ENCODE measurements around the gene TCOF1.
A peak's percentile ranks its signal among the peaks of the same experiment; 100 is the strongest.

TCOF1 gene

DNA sequence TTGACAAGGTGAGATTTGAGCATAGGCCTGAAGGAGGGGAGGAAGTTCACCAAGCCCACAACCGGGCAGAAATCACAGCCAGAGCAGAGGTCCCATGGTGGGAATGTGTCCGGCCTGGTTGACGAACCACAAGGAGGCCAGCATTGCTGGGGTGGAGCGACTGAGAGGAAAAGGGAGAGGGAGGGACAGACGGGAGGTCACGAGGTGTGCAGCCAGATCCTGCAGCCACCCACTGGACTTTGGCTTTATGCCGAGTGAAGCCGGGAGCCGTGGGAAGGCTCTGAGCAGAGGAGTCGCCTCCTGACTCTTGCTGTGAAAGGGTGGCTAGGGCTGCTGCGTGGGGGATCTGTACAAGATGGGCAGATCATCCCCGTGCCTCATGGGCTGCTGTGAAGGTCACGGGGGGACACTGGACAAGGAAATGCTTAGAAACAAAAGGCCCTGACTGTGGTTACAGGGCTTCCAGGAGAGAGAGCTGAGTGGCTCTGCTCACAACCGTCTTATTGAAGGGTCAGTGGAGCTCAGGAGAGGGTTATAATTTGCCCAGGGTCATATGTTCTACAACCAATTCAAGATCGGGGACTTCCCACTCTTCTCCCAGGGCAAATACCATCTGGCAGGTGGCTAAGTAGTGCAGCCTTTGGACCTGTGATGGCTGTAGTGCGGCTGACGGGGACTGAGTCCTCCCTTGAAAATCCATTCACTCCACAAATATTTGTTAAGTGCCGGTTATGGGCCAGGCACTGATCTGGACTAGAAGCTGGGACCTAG is 70.8 kb downstream of the TCOF1 start:
- DNase-seq (ENCODE audit: low spot score): no peak

DNA sequence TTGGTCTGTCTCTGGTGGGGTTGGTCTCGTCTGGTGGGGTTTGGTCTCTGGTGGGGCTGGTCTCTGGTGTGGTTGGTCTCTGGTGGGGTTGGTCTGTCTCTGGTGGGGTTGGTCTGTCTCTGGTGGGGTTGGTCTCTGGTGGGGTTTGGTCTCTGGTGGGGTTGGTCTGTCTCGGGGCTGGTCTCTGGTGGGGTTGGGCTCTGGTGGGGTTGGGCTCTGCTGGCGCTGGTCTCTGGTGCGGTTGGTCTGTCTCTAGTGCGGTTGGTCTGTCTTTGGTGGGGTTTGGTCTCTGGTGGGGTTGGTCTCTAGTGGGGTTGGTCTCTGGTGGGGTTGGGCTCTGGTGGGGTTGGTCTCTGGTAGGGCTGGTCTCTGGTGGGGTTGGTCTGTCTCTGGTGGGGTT is 71.5 kb downstream of the TCOF1 start:
- no peak for DNase-seq (ENCODE audit: low spot score)

DNA sequence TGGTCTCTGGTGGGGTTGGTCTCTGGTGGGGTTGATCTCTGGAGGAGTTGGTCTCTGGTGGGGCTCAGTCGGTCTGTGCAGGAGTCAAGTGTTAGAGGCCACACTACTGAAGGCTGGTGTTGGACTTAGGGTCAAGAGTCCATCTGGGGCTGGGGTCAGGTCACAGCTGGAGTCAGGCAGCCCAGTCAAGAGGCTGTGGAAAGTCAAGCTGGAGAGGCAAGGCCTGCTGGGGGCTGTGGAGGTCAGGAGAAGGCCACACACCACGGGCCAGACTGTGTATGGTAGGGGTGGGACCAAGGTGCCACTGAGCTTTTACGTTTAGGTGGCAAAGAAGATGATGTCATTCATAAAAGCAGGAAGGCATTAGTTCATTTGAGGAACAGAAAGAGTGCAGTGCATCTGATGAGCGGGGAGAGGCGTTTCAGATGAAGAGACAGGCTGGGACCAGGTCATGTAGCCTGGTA is 71.9 kb downstream of the TCOF1 start:
- no peak for DNase-seq (ENCODE audit: low spot score)

DNA sequence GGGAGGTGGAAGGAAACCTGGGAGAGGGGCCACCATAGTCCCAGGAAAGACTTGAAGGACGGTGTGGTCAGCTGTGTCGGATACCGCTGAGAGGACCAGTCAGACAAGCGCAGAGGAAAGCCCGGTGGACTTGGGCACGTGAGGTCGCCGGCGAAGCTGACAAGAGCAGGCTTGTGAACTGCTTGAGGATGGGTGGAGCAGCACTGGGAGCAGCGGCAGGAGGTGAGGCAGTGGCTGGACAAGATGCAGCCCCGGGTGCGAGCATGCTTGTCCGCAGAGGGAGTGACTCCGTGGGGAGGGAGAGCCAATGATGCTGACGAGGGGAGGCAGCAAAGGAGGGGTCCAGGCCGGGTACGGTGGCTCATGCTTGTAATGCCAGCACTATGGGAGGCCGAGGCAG is 73.6 kb downstream of the TCOF1 start:
- no peak for DNase-seq (ENCODE audit: low spot score)

DNA sequence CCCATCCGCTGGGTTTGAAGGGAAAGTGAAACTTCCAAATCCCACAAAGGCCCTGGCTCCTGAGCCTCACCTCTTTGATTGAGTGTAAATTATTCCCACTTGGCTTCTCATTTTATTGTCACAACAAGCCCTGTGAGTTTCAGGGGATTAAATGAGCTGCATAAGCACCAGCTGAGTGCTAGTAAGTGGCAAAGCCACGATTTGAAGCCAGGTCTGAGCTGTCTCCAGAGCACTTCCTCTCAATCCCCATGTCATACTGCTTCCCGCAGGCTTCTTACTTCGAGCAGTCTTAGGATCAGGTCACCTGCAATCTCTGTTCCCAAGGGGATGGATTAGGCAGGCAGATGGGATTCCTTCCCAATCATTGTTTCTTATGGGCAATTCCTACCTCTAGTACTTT is 74.1 kb downstream of the TCOF1 start:
- DNase-seq (ENCODE audit: low spot score): no peak

DNA sequence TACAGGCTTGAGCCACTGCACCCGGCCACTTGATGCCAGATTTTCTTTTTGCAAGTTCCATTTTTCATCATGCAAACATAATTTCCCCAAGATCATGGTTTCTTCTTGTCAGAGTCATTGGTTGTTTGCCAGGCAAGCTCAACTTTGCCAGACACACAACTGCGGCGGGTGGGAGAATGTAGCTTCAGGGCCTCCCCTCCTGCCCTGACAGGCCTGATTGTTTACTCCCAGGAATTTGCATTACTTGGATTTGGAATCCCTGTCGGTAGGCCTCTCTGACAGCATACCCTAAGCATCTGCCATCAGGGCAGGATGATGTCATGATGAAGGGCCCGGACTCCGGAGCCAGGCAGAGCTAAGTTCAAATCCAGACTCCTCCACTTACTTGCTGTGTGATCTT is 77.0 kb downstream of the TCOF1 start:
- DNase-seq (ENCODE audit: low spot score): peak; percentile 76

DNA sequence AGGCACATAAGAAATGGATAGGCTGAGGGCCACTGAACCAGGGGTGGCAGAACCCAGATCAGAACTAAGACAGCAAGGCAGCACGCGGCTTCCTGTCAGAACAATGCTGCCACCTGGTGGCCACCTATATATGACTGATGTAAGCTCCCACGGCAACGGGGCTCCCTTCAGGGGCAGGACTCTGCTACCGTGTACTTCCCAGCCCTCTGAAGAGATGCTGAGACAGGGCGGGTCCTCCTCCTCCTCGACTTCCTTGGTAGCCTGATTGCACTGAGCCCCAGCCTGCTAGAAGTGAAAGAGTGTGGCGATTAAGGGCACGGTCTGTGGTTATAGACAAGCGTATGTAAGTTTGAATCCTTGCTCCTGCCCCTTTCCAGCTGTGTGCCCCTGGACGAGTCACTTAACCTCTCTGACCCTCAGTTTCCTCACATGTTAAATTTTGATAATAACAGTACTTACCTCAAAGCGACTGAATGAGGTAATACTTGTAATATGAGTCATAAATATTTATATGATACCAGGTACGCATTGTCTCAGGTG is 78.7 kb downstream of the TCOF1 start:
- DNase-seq (ENCODE audit: low spot score): peak; percentile 92

DNA sequence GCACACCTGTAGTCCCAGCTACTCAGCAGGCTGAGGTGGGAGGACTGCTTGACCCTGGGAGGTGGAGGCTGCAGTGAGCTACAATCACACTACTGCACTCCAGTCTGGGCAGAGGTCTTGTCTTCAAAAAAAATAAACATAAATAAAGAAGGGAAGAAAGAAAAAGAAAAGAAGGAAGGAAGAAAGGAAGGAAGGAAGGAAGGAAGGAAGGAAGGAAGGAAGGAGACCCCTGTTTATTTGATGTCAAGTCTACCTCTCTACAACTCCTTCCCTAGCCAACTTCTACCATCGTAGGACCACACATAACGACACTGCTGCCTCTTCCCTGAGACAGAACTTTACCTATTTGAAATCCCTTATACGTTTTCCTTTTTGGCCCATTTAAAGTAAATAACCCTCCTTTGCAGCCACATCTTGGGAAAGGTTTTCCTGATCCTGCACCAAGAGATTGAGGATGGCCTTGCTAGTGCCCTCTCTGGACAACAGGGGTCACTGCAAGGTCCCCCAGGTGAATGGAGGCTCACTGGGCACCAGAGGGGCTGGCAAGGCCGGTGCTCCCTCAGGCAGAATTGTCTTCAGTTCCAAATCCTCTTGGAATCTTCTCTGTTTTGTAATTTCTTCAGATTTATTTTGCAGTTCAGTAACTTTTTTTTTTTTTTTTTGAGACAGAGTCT is 81.5 kb downstream of the TCOF1 start:
- peak; percentile 66 for DNase-seq (ENCODE audit: low spot score)

DNA sequence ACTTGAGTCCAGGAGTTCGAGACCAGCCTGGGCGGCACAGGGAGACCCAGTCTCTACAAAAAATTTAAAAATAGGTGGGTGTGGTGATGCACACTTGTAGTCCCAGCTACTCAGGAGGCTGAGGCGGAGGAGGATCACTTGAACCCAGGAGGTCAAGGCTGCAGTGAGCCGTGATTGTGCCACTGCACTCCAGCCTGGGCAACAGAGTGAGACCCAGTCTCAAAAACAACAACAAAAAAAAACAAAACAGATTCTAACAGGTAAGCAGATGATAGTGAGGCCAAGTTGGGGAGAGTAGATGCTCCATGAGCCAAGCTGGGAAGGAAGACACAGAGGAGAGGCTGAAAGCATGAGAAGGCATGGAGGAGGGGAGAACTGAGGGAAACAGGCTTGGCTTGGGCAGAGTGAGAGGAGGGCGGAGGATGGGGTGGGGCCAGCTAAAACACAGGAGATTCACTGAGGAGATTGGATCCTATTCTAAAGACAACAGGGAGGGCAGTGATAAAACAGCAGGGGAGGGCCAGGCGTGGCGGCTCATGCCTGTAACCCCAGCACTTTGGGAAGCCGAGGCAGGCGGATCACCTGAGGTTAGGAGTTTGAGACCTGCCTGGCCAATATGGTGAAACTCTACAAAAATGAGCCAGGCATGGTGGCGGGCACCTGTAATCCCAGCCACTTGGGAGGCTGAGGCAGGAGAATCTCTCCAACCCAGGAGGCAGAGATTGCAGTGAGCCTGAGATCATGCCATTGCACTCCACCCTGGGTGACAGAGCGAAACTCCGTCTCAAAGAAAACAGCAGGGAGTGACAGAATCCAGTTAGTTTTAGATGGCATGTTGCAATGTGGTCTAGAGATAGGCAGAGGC is 83.7 kb downstream of the TCOF1 start:
- no peak for DNase-seq (ENCODE audit: low spot score)

DNA sequence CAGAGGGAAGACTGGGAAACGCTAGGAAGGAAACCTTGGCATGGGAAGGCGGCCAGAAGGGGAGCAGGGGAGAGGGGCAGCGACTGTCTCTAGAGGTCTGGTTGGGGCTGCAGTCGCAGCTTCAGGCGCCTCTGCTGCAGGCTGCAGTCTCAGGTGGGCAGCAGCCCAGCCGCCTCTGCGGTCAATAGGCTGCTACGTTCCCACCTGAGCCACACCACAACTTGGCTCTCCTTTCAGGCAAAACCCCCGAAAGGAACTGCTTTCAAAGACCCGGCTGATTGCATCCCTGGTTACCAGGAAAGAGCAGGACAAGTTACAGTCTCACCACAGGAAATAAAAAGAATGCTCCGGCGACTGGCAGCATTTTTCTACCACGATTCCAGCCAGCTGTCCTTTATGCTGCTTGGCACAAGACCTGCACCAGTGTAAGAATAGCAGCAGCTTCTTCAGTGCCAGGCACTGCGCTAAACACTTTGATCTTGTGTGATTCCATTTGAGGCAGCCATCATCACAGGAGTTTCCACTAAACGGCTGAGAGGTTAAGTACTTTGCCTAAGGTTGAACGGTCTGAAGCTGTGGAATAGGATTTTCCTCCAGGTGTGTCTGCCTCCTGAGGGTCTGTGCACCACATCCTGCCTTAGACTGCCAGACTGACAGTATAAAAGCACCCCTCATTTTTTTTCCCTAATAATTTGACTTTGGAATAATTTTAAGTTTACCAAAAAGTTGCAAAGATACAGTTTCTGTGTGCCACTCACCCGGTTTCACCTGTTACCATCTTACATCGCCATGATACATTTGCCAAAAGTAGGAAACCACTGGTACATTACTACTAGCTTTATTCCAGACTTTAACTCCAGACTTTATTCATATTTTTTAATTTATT is 84.6 kb downstream of the TCOF1 start:
- DNase-seq (ENCODE audit: low spot score): no peak

DNA sequence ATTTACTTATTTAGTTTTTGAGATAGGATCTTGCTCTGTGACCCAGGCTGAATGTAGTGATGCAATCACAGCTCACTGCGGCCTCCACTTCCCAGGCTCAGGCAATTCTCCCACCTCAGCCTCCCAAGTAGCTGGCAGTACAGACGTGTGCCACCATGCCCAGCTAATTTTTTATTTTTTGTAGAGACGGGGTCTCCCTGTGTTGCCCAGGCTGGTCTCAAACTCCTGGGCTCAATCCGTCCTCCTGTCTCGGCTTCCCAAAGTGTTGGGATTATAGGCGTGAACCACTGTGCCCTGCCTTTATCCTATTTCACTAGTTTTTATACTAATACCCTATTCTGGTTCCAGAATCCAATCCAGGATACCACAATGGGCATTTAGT is 85.2 kb downstream of the TCOF1 start:
- DNase-seq (ENCODE audit: low spot score): no peak

DNA sequence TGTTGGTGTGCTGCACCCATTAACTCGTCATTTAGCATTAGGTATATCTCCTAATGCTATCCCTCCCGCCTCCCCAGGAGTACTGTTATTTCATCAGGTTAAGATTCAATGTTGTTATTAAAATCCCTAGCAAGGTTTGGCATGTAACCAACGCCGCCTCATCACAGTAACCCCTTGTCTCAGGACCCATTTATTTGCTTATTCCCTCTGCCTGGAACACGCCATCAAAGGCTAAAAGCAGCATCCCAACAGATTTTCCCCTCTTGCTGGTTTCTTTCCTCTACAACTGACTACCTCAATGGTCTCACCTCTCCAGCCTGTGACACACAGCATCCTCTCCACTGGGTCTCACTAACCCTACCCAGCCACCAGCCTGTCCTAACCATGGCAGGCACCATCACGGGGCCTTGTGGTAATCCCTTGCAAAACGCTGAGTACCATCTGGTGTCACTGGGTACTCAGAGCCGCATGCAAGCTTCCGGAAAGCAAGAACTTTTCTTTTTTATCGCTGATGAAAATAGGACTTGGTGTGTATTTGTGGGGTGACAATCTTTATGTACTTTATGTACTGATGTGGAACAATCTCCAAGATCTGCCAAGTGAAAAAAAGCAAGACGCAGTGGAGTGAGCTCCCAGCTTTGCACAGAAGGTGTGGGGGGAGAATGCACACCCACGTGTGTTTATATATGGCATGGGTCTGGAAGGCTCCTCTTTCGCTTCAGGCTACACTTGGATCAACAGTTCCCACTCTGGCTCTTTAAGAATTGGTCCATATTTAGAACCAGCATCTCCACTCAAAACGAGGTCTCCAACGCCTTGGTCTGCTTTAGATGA is 86.0 kb downstream of the TCOF1 start:
- no peak for DNase-seq (ENCODE audit: low spot score)

DNA sequence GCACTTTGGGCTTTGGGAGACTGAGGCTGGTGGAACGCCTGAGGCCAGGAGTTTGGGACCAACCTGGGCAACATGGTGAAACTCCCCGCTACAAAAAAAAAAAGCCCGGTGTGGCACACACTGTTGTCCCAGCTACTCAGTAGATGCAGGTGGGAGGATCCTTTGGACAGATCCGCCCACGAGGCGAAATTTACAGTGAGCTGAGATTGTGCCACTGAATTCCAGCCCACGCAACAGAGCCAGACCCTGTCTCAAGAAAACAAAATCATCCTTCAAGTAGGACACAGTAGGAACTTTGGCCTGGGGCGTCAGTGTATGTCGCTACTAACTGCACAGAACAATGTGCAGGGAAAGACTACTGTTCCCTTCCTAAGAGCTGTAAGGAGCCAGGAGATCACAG is 87.3 kb downstream of the TCOF1 start:
- DNase-seq (ENCODE audit: low spot score): no peak

DNA sequence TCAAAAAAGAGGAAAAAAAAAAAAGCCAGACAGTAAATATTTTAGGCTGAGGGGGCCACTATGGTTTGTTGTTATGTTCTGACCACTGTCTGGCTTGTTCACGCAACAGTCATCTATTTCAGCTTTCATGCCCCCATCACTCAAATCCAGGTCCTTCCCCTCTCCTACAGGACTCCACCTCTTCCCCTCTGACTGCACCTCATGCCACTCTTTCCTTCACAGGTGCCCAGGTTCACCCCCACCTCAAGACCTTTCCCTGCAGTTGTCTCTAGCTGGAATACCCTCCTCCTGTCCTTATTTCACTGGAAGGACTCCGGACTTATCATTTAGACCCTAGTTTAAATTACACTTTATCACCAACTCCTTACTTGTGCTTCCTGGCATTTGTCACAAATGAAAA is 88.6 kb downstream of the TCOF1 start:
- no peak for DNase-seq (ENCODE audit: low spot score)

DNA sequence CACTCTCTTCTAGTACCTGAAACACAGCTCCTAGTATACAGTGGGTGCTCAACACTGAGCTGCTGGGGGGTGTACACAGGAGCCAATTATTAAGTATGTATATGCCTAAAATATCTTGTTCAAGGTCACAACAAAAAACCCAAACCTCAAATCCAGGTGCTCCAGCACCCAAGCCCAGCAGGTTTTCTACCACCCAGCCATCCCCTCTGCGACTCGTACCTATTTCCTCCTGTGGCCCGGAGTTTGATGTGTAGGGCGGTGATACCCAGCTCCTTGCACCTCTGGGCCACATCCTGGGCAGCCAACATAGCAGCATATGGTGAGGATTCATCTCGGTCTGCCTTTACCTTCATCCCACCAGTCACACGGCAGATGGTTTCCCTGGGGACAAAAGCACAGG is 89.1 kb downstream of the TCOF1 start:
- DNase-seq (ENCODE audit: low spot score): no peak

DNA sequence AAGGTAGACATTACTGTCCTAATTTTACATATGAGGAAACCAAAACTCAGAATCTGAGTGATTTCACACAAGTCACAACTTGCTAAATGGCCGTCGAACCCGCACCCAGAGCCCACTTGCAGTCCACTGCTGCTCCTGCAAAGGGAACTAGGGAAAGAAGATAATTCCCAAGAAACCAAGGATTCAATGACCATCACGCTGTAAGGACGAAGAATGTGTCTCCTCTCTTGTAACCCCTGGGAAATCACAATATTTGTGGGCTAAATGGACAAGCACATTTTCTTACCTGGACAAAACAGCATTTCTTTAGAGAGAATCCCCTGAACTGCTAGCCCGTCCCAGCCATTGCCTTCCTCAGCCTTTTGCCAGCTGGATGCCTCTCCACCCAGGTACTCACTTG is 89.7 kb downstream of the TCOF1 start:
- no peak for DNase-seq (ENCODE audit: low spot score)

DNA sequence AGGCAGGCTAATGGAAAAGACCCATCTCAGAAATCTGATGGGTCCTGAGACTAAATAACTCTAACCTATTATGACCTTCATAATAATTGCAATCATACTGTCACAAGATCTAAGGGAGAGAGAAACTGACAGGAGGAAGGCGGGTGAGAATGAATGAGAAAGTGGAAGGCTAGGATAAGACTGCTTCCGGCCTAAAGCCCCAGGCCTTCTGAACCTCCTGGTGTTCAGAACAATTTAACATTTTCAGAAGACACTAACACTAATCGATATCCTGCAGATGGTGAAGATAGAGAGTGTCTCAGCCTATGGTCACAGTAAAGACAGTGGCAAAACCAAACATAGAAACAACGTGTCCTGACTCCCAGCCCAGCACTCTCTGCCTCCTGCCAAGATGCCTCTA is 90.8 kb downstream of the TCOF1 start:
- no peak for DNase-seq (ENCODE audit: low spot score)

DNA sequence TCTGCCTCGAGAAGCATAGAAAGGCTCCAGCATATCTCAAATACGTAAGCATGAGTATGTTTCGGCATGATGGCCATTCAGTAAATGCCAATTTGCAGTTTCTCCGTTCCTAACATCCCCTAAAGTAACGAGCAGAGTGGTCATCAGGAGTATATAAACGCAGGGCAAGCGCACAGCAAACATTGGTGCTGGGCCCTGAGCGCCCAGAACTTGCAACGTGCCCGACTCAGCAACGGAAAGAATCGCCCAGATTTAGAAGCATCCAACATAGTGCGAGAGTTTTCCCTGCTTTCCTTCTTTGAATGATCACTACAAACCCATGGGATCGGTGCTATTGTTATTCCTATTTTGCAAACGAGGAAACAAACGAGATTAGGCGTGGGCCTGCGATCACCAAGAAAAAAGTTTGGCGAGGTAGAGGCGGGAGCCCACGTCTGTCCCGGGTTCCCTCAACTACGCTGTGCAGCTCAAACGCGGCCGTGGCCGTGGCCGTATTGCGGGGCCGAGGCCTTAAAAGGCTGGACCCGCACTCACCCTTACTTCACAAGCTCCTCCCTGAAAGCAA is 91.5 kb downstream of the TCOF1 start:
- no peak for DNase-seq (ENCODE audit: low spot score)
